MM.1S (cell line): Measurements from ENCODE around the gene TTI1.

Experiments
- EZH2 ChIP-seq: fragments of 300-600 bp; sonication (generic); optimal IDR thresholded peaks from 2 replicates; pipeline ENCODE3; 2017; ENCODE audit warnings: low read depth, mild to moderate bottlenecking, antibody characterized with exemption, low read length, mixed read lengths
- TF ChIP-seq, protein P1 (sequence below): fragments of 300-600 bp; sonication (generic); IDR thresholded peaks from 2 replicates; pipeline ENCODE4 v1.5.1; 2016; ENCODE audit warnings: antibody characterized with exemption, low read length, mixed read lengths

- TF ChIP-seq, protein P1, sequence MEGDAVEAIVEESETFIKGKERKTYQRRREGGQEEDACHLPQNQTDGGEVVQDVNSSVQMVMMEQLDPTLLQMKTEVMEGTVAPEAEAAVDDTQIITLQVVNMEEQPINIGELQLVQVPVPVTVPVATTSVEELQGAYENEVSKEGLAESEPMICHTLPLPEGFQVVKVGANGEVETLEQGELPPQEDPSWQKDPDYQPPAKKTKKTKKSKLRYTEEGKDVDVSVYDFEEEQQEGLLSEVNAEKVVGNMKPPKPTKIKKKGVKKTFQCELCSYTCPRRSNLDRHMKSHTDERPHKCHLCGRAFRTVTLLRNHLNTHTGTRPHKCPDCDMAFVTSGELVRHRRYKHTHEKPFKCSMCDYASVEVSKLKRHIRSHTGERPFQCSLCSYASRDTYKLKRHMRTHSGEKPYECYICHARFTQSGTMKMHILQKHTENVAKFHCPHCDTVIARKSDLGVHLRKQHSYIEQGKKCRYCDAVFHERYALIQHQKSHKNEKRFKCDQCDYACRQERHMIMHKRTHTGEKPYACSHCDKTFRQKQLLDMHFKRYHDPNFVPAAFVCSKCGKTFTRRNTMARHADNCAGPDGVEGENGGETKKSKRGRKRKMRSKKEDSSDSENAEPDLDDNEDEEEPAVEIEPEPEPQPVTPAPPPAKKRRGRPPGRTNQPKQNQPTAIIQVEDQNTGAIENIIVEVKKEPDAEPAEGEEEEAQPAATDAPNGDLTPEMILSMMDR: no peak
- TF ChIP-seq EZH2: no peak
These were observed 86.3 kb downstream of the TTI1 start for GRCh38 chr20:37946946-37947345.
